ENCODE measurements around the gene SAMD11. TPM values are rescaled to one million over a fixed set of nuclear protein-coding genes. Genes with fewer than 3 reads are reported as not detected.

SAMD11 gene
- total and polyA plus RNA-seq, 10 of the 15 experiments (the other 5 are each of a cell fraction or from before 2014, with no cell fraction given) = 0.04 to 0.31 (median 0.19) TPM; not detected in 6

DNA sequence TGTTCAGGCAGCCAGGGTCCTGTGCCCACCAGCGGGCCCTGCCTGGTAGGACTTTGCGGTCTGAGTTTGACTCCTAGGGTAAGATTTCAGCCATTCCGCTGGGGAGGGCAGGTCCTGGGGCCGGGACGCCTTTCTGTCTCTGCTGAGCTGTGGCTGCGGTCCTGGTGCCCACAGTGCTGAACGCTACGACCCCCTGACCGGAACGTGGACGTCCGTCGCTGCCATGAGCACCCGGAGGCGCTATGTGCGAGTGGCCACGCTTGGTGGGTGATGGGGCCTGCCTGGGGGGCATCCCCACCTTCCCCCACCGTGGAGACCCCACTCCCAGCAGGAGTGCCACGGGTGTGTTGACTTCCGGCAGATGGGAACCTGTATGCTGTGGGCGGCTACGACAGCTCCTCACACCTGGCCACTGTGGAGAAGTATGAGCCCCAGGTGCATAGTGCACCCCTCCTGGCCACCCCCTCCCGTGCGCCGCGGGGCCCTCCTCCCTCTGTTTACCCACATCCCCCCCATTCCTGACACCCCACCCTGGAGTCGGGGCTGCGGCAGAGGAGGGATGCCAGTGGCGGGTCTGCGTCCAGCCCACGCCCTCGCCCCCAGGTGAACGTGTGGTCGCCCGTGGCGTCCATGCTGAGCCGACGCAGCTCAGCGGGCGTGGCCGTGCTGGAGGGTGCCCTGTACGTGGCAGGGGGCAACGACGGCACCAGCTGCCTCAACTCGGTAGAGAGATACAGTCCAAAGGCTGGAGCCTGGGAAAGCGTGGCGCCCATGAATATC is 40.2 kb downstream of the SAMD11 start:
- Histone ChIP-seq H3K4me2 (ENCODE audit: control insufficient read depth, insufficient read depth) (no peak overlapping the region), H3K27ac (ENCODE audit: control insufficient read depth, insufficient read depth) (no peak overlapping the region), H2AFZ (ENCODE audit: control insufficient read depth, low read depth, low read length) (no peak overlapping the region), H4K20me1 (ENCODE audit: control insufficient read depth, insufficient read depth) (no peaks in the 10 kb centered on the region), H3K4me1 (ENCODE audit: control insufficient read depth, insufficient read depth, low read length) (peaks cover 15% of the 10 kb centered on the region), H3K27me3 (replicated peaks in 1 of 2; ENCODE audit: control insufficient read depth in 2 of 2, insufficient read depth in 2 of 2, low read length in 1 of 2) (no peaks in the 10 kb centered on the region), H3K4me3 (no peak overlapping the region), H3K79me2 (ENCODE audit: control insufficient read depth, insufficient read depth, low read length) (peaks cover 2% of the 10 kb centered on the region), H3K36me3 (ENCODE audit: control insufficient read depth in 2 of 2, insufficient read depth in 2 of 2, low read length in 1 of 2) (no peaks in the 10 kb centered on the region; a peak in 1 of 4 replicates), H3K9me3 (replicated peaks; ENCODE audit: control insufficient read depth, insufficient read depth, low read length) (no peaks in the 10 kb centered on the region), H3K9ac (ENCODE audit: control insufficient read depth, insufficient read depth, low read length) (no peak overlapping the region)
- CTCF ChIA-PET = no interaction called here
- DNase-seq (ENCODE audit: low read depth, low spot score) (no peak), ATAC-seq (no peak), FAIRE-seq (no peak)
- intact Hi-C loops (cut with micrococcal nuclease; ENCODE audit: unreplicated experiment) (no loop called here), in situ Hi-C loops (cut with MboI) (no loop called here)
- RAD21 ChIA-PET (ENCODE audit: unreplicated experiment) = no interaction called here
- WGBS (ENCODE audit: insufficient coverage, insufficient replicate concordance, low lambda C conversion rate, missing lambda C conversion rate) = 95% methylated on average over 46 of the region's 47 CpGs
- SMC1A ChIA-PET (ENCODE audit: uncharacterized antibody, unreplicated experiment) = no interaction called here
- TF ChIP-seq ZZZ3 (IDR thresholded peaks at IDR 0.05; ENCODE audit: control insufficient read depth, insufficient read length, low read depth) = no peak
- TF ChIP-seq, protein P1, sequence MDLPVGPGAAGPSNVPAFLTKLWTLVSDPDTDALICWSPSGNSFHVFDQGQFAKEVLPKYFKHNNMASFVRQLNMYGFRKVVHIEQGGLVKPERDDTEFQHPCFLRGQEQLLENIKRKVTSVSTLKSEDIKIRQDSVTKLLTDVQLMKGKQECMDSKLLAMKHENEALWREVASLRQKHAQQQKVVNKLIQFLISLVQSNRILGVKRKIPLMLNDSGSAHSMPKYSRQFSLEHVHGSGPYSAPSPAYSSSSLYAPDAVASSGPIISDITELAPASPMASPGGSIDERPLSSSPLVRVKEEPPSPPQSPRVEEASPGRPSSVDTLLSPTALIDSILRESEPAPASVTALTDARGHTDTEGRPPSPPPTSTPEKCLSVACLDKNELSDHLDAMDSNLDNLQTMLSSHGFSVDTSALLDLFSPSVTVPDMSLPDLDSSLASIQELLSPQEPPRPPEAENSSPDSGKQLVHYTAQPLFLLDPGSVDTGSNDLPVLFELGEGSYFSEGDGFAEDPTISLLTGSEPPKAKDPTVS (IDR thresholded peaks at IDR 0.05; ENCODE audit: low read depth, low read length) = no peak
- no peak for TF ChIP-seq BACH1 (IDR thresholded peaks at IDR 0.05; ENCODE audit: borderline replicate concordance)
- no peak for TF ChIP-seq SIX5 (IDR thresholded peaks at IDR 0.05; ENCODE audit: low read depth, low read length, severe bottlenecking)
- no TSS peak for BruUV-seq (replicated peaks)
- POLR2A ChIA-PET = no interaction called here
